H1 (cell line): Measurements from ENCODE around the gene UBE2I. TPM values are rescaled to one million over a fixed set of nuclear protein-coding genes. Genes with fewer than 3 reads are reported as not detected.

ENCODE experiments used
- CTCF ChIA-PET: fragments of 300-600 bp; sonication (Branson Sonifier 250); formaldehyde crosslinking; loops from one replicate; lab custom pipeline; 2021; ENCODE audit not compliant: partially characterized antibody; lab: Charles Lee
- POLR2A ChIA-PET: fragments of 300-600 bp; sonication (Branson Sonifier 250); formaldehyde crosslinking; loops from one replicate; lab custom pipeline; 2021; ENCODE audit warnings: inconsistent platforms; ENCODE audit not compliant: partially characterized antibody; lab: Charles Lee
- DNase-seq, 2 experiments: peaks; one replicate each; pipeline versions ENCODE4 v3.0.0 to v3.0.0-alpha.2; 2010 to 2022; ENCODE audit warnings: low spot score in 2 of 2, low read depth in 1 of 2, mixed read lengths in 1 of 2
- FAIRE-seq: peaks from 2 replicates; lab custom pipeline; 2011; peaks lifted over from hg19 to GRCh38; lab: Jason Lieb, UNC
- H2AFZ ChIP-seq: 2 replicates; pipeline ENCODE4 v1.8.1; 2012; ENCODE audit warnings: low read length, inconsistent platforms
- H2AK5ac ChIP-seq: 2 replicates; pipeline ENCODE4 v1.6.1; 2013; ENCODE audit warnings: low read depth, low read length
- H2BK120ac ChIP-seq: replicated peaks from 2 replicates; pipeline ENCODE3; 2013; ENCODE audit warnings: low read depth, low read length, inconsistent platforms
- H2BK12ac ChIP-seq: 2 replicates; pipeline ENCODE4 v1.6.1; 2013; ENCODE audit warnings: low read depth, low read length
- H2BK15ac ChIP-seq: 2 replicates; pipeline ENCODE4 v1.6.1; 2013; ENCODE audit warnings: low read length
- H2BK20ac ChIP-seq: 2 replicates; pipeline ENCODE4 v1.6.1; 2013; ENCODE audit warnings: low read length
- H2BK5ac ChIP-seq: 2 replicates; pipeline ENCODE4 v1.6.1; 2013; ENCODE audit warnings: low read depth, low read length
- H3K14ac ChIP-seq: 2 replicates; pipeline ENCODE4 v1.6.1; 2013; ENCODE audit warnings: inconsistent platforms; ENCODE audit not compliant: insufficient read length
- H3K18ac ChIP-seq: 2 replicates; pipeline ENCODE4 v1.6.1; 2013; ENCODE audit warnings: low read length; ENCODE audit errors: extremely low read depth
- H3K23ac ChIP-seq: 2 replicates; pipeline ENCODE4 v1.6.1; 2013; ENCODE audit warnings: inconsistent platforms; ENCODE audit not compliant: insufficient read length
- H3K23me2 ChIP-seq: 2 replicates; pipeline ENCODE4 v1.6.1; 2013; ENCODE audit warnings: low read depth, low read length
- H3K27ac ChIP-seq: 2 replicates; pipeline ENCODE4 v1.6.1; 2011; ENCODE audit warnings: low read depth, low read length, inconsistent platforms
- H3K27me3 ChIP-seq, 4 experiments: replicated peaks in 1 of 4; 1 replicate in 1 of 4; 2 replicates in 3 of 4; pipeline versions ENCODE4 v1.6.1 to v1.8.1; 2011 to 2013; ENCODE audit warnings: low read length in 3 of 4, mild to moderate bottlenecking in 3 of 4, inconsistent platforms in 2 of 4, mixed read lengths in 2 of 4, moderate library complexity in 1 of 4; ENCODE audit not compliant: control insufficient read depth in 3 of 4, insufficient read depth in 3 of 4; ENCODE audit errors: extremely low read depth in 1 of 4
- H3K36me3 ChIP-seq, 4 experiments: 2 replicates each; pipeline versions ENCODE4 v1.6.1 to v1.8.1; 2011 to 2013; ENCODE audit warnings: mild to moderate bottlenecking in 4 of 4, low read length in 3 of 4, moderate library complexity in 2 of 4, control low read depth in 1 of 4, inconsistent platforms in 1 of 4; ENCODE audit not compliant: insufficient read depth in 4 of 4, control insufficient read depth in 2 of 4
- H3K4ac ChIP-seq: replicated peaks from 2 replicates; pipeline ENCODE3; 2013; ENCODE audit warnings: low read length, low read depth, mixed read lengths, inconsistent platforms; ENCODE audit not compliant: insufficient read length
- H3K4me1 ChIP-seq, 4 experiments: replicated peaks in 1 of 4; 1 replicate in 1 of 4; 2 replicates in 3 of 4; pipeline versions ENCODE4 v1.6.1 to v1.8.1; 2011 to 2013; ENCODE audit warnings: low read length in 3 of 4, inconsistent platforms in 2 of 4, mixed read lengths in 1 of 4; ENCODE audit not compliant: insufficient read depth in 4 of 4, control insufficient read depth in 3 of 4
- H3K4me2 ChIP-seq, 2 experiments: 2 replicates each; pipeline versions ENCODE4 v1.6.1 to v1.8.1; 2011 to 2013; ENCODE audit warnings: low read depth in 2 of 2, low read length in 2 of 2, control low read depth in 1 of 2, inconsistent platforms in 1 of 2, mild to moderate bottlenecking in 1 of 2; ENCODE audit not compliant: insufficient read depth in 1 of 2
- H3K4me3 ChIP-seq, 4 experiments: fragments of 200-600, 300-600 bp in 1 of 4; sonication (generic), shearing (Covaris generic), sonication (Bioruptor Twin) in 1 of 4; 2 replicates each; pipeline versions ENCODE4 v1.5.1 to v1.8.1; 2011 to 2016; ENCODE audit warnings: low read length in 4 of 4, low read depth in 3 of 4, control low read depth in 2 of 4, inconsistent platforms in 2 of 4, mild to moderate bottlenecking in 2 of 4, mixed read lengths in 1 of 4, moderate library complexity in 1 of 4; ENCODE audit not compliant: insufficient read depth in 2 of 4; ENCODE audit errors: extremely low read depth in 1 of 4
- H3K56ac ChIP-seq: replicated peaks from 2 replicates; pipeline ENCODE3; 2013; ENCODE audit warnings: low read depth, mild to moderate bottlenecking, mixed read lengths, low read length, inconsistent platforms; ENCODE audit not compliant: insufficient read length
- H3K79me1 ChIP-seq: 2 replicates; pipeline ENCODE4 v1.6.1; 2013; ENCODE audit warnings: low read depth, low read length, control low read depth
- H3K79me2 ChIP-seq, 2 experiments: 2 replicates each; pipeline versions ENCODE4 v1.6.1 to v1.8.1; 2012 to 2013; ENCODE audit warnings: low read length in 2 of 2, mild to moderate bottlenecking in 2 of 2, inconsistent platforms in 1 of 2; ENCODE audit not compliant: insufficient read depth in 2 of 2, control insufficient read depth in 1 of 2
- H3K9ac ChIP-seq, 4 experiments: replicated peaks in 1 of 4; 1 replicate in 1 of 4; 2 replicates in 3 of 4; pipeline versions ENCODE4 v1.6.1 to v1.8.1; 2011 to 2013; ENCODE audit warnings: low read depth in 3 of 4, low read length in 3 of 4, control low read depth in 2 of 4, mild to moderate bottlenecking in 2 of 4, moderate library complexity in 2 of 4, inconsistent platforms in 1 of 4; ENCODE audit errors: extremely low read depth in 1 of 4
- H3K9me3 ChIP-seq, 2 experiments: 2 replicates each; pipeline versions ENCODE4 v1.6.1 to v1.8.1; 2012 to 2013; ENCODE audit warnings: mild to moderate bottlenecking in 2 of 2, moderate library complexity in 2 of 2, control low read depth in 1 of 2, inconsistent platforms in 1 of 2, low read depth in 1 of 2, low read length in 1 of 2, mixed read lengths in 1 of 2; ENCODE audit not compliant: insufficient read depth in 2 of 2
- H4K20me1 ChIP-seq, 2 experiments: replicated peaks in 1 of 2; 2 replicates each; pipeline versions ENCODE3 to v1.8.1; 2011 to 2013; ENCODE audit warnings: inconsistent platforms in 2 of 2, low read length in 2 of 2, mild to moderate bottlenecking in 1 of 2; ENCODE audit not compliant: insufficient read depth in 2 of 2, control insufficient read depth in 1 of 2
- H4K5ac ChIP-seq: 2 replicates; pipeline ENCODE4 v1.6.1; 2013; ENCODE audit warnings: low read length, low read depth, mixed read lengths, inconsistent platforms; ENCODE audit not compliant: insufficient read length
- H4K8ac ChIP-seq: 2 replicates; pipeline ENCODE4 v1.8.0; 2013; ENCODE audit warnings: mild to moderate bottlenecking, moderate library complexity, low read length, inconsistent platforms; ENCODE audit not compliant: insufficient read depth; ENCODE audit errors: extremely low read depth
- H4K91ac ChIP-seq: replicated peaks from 2 replicates; pipeline ENCODE3; 2013; ENCODE audit warnings: low read length, mixed read lengths, inconsistent platforms; ENCODE audit not compliant: insufficient read length
- ATF2 ChIP-seq: IDR thresholded peaks from 2 replicates; pipeline ENCODE4 v1.6.1; 2012; ENCODE audit warnings: low read length, inconsistent platforms
- FOSL1 ChIP-seq: IDR thresholded peaks from 2 replicates; pipeline ENCODE4 v1.6.1; 2011; ENCODE audit warnings: mild to moderate bottlenecking, low read depth, low read length, moderate library complexity; ENCODE audit not compliant: insufficient read depth
- JUN ChIP-seq: IDR thresholded peaks from 2 replicates; pipeline ENCODE4 v1.6.1; 2011; ENCODE audit warnings: low read depth, mild to moderate bottlenecking, improper control_type of control experiment, low read length
- MAFK ChIP-seq: IDR thresholded peaks from 2 replicates; pipeline ENCODE4 v1.6.1; 2012; ENCODE audit warnings: low read depth, mild to moderate bottlenecking, improper control_type of control experiment, low read length
- NANOG ChIP-seq: IDR thresholded peaks from 2 replicates; pipeline ENCODE4 v1.6.1; 2011; ENCODE audit warnings: low read length, low read depth, mild to moderate bottlenecking, inconsistent platforms; ENCODE audit not compliant: insufficient read depth, poor library complexity, severe bottlenecking
- RAD21 ChIP-seq, 2 experiments: IDR thresholded peaks in 1 of 2; conservative IDR thresholded peaks in 1 of 2; 2 replicates each; pipeline ENCODE4 v1.6.1; 2011; ENCODE audit warnings: low read depth in 2 of 2, low read length in 2 of 2, improper control_type of control experiment in 1 of 2, inconsistent platforms in 1 of 2, mild to moderate bottlenecking in 1 of 2, moderate library complexity in 1 of 2
- TAF7 ChIP-seq: optimal IDR thresholded peaks from 2 replicates; pipeline ENCODE3; 2011; ENCODE audit warnings: low read depth, mild to moderate bottlenecking, inconsistent platforms, low read length, moderate library complexity, borderline replicate concordance
- TCF12 ChIP-seq: IDR thresholded peaks from 2 replicates; pipeline ENCODE4 v1.6.1; 2011; ENCODE audit warnings: low read depth, mild to moderate bottlenecking, low read length
- WGBS, 2 experiments: shearing (Covaris generic) in 1 of 2; methylation state at CpG; one replicate each; pipeline versions ENCODE4 v1.1.6 to v1.1.7; 2013 to 2015; ENCODE audit warnings: low lambda C conversion rate in 2 of 2, mixed read lengths in 2 of 2, inconsistent platforms in 1 of 2, low coverage in 1 of 2, missing lambda C conversion rate in 1 of 2; ENCODE audit not compliant: insufficient replicate concordance in 2 of 2, insufficient coverage in 1 of 2, insufficient read length in 1 of 2; ENCODE audit errors: extremely low coverage in 1 of 2, missing lambda C conversion rate in 1 of 2; 5-methylcytosine and 5-hydroxymethylcytosine counted together
- polyA plus RNA-seq, 7 experiments: library from polyadenylated mRNA; depleted of rRNA in 3 of 7; stranded (reverse) in 5 of 7; unstranded in 2 of 7; fragments of >200 nt in 5 of 7; fragments of 200-250 nt in 2 of 7; gene quantifications; 1 replicate in 5 of 7; 2 replicates in 1 of 7; 4 replicates in 1 of 7; pipeline versions ENCODE4 v1.2.1 to v1.2.3, GENCODE V29; 2011 to 2013; ENCODE audit warnings: missing spikeins in 2 of 7, mixed read lengths in 2 of 7
- total RNA-seq: library from RNA; stranded (reverse); fragmentation: NEBNext Ultra II Directional; extraction: Animal tissue kit (Norgen Biotek cat#: 25700); gene quantifications from 2 replicates; pipeline ENCODE4 v1.2.1, GENCODE V29; 2021

Gene UBE2I
- total and polyA plus RNA-seq, 2 of the 8 experiments (the other 6 are each of a cell fraction or from before 2014, with no cell fraction given): 148 to 268 TPM

GRCh38 chr16:1327619-1327947 lies 18.1 kb downstream of the UBE2I start:
- Histone ChIP-seq H2BK5ac (no peak overlapping the region), H3K4me1 (peaks cover 0 to 11% (median 7%) of the 10 kb centered on the region in 4 experiments; a peak in 5 of 7 replicates), H3K23ac (no peak overlapping the region), H4K5ac (no peak overlapping the region), H3K36me3 (peaks cover 5 to 18% (median 9%) of the 10 kb centered on the region in 4 experiments; a peak in 6 of 8 replicates), H3K79me1 (no peaks in the 10 kb centered on the region; the same call in 1 of the 2 replicates), H3K4me3 (no peak overlapping the region), H3K27me3 (peaks cover 0 to 11% (median 4%) of the 10 kb centered on the region in 4 experiments; a peak in 4 of 7 replicates), H3K14ac (no peak overlapping the region), H3K27ac (no peak overlapping the region), H4K8ac (no peak overlapping the region), H3K18ac (no peak overlapping the region), H2BK15ac (no peak overlapping the region), H3K4me2 (no peak overlapping the region), H2AFZ (no peak overlapping the region), H2BK120ac (no peak overlapping the region), H4K91ac (no peak overlapping the region), H3K23me2 (peaks cover 8% of the 10 kb centered on the region; the same call in 1 of the 2 replicates), H2BK20ac (no peak overlapping the region), H3K4ac (no peak overlapping the region), H4K20me1 (peaks cover 7 to 10% of the 10 kb centered on the region in 2 experiments), H3K79me2 (no peaks in the 10 kb centered on the region; a peak in 1 of 4 replicates), H3K9me3 (peaks cover 5 to 8% of the 10 kb centered on the region in 2 experiments; a peak in 2 of 4 replicates), H2BK12ac (no peak overlapping the region), H3K56ac (no peak overlapping the region), H3K9ac (no peak overlapping the region), H2AK5ac (no peak overlapping the region)
- no peak for DNase-seq
- ChIA-PET POLR2A (interaction anchor here (0.9 to 6.5 kb wide), 3 partner anchors 14 to 144 kb away, joined by 3 to 106 read pairs (median 4); partner anchors contain the start of gene UBE2I), CTCF (interaction anchor here (0.9 to 2.1 kb wide), 2 partner anchors 8 to 12 kb away, joined by 3 to 6 read pairs; no protein-coding TSS in a partner anchor)
- WGBS, 2 experiments: 87% methylated on average over 4 of the region's 5 CpGs; no CpG with 5 or more reads in 1 of the 2 experiments
- TF ChIP-seq NANOG: no peak
- 0 out of 2 replicates have a peak, but pooled peaks have one; percentile 45 for TF ChIP-seq JUN
- TF ChIP-seq ATF2: no peak
- no peak for TF ChIP-seq TCF12
- TF ChIP-seq MAFK: no peak
- no peak for TF ChIP-seq RAD21 (IDR thresholded peaks at IDR 0.05 in 1 of 2, conservative IDR thresholded peaks at IDR 0.05 in 1 of 2; ENCODE audit: low read depth in 2 of 2, low read length in 2 of 2)
- peak; percentile 39 for TF ChIP-seq TAF7
- TF ChIP-seq FOSL1: no peak
- FAIRE-seq: no peak
